SK-N-MC (cell line): ENCODE data around the gene TBCB.
"Not testable (repeated sequence)": the region's sequence is repeated elsewhere in the genome, so short reads cannot be mapped to it uniquely, and the experiment has no call there.

Experiments used
- DNase-seq: peaks from one replicate; pipeline ENCODE4 v3.0.0-alpha.2; 2011; ENCODE audit warnings: low read depth, low spot score
- H3K27ac ChIP-seq: fragments of 200-600 bp; sonication (generic); 2 replicates; pipeline ENCODE4 v1.5.1; 2016; ENCODE audit warnings: mixed run types
- H3K36me3 ChIP-seq: fragments of 200-600 bp; sonication (generic); 2 replicates; pipeline ENCODE4 v1.6.1; 2017; ENCODE audit warnings: antibody characterized with exemption, low read length, mixed read lengths; ENCODE audit not compliant: insufficient read depth
- H3K4me3 ChIP-seq: fragments of 200-600 bp; sonication (generic); 2 replicates; pipeline ENCODE4 v1.5.1; 2016
- H3K9ac ChIP-seq: fragments of 200-600 bp; sonication (generic); 2 replicates; pipeline ENCODE4 v1.8.0; 2017; ENCODE audit warnings: mixed run types, mixed read lengths; ENCODE audit not compliant: insufficient read length
- H3K9me3 ChIP-seq: fragments of 200-600 bp; sonication (generic); 2 replicates; pipeline ENCODE4 v1.6.1; 2017; ENCODE audit warnings: low read depth, mild to moderate bottlenecking, antibody characterized with exemption, low read length, moderate library complexity, mixed read lengths
- EZH2 ChIP-seq: fragments of 200-600 bp; sonication (generic); IDR thresholded peaks from one replicate; pipeline ENCODE4 v1.6.1; 2017; ENCODE audit warnings: antibody characterized with exemption
- FOXP2 ChIP-seq: optimal IDR thresholded peaks from 2 replicates; pipeline ENCODE3; 2011; ENCODE audit warnings: mild to moderate bottlenecking, moderate library complexity; ENCODE audit not compliant: insufficient read depth; ENCODE audit errors: extremely low read length, control extremely low read depth
- POLR2AphosphoS5 ChIP-seq: IDR thresholded peaks from 2 replicates; pipeline ENCODE4 v1.6.1; 2012; ENCODE audit warnings: mild to moderate bottlenecking, low read depth, low read length, borderline replicate concordance

TBCB gene

GRCh38 chr19:36115453-36116343 is at the start of gene TBCB:
TSS of gene TBCB (plus strand) at chr19:36115468. CDS start at chr19:36115561, 93 bp downstream.
- TF ChIP-seq POLR2AphosphoS5 = no peak; the same call in 1 of the 2 replicates
- TF ChIP-seq FOXP2 = no peak
- no peak for TF ChIP-seq EZH2
- peak within 1 kb of the TSS; percentile 97 for H3K4me3 ChIP-seq

GRCh38 chr19:36067681-36068080 is 47.6 kb upstream of the TBCB start:
- TF ChIP-seq EZH2 = no peak
- peaks cover 27% of the 10 kb centered on the region; the same call in 1 of the 2 replicates for H3K36me3 ChIP-seq
- H3K4me3 ChIP-seq = no peak overlapping the region
- no peak for DNase-seq
- H3K9me3 ChIP-seq = no peaks in the 10 kb centered on the region
- no peak overlapping the region for H3K27ac ChIP-seq
- H3K9ac ChIP-seq = no peak overlapping the region

More at GRCh38 chr19:36115453-36116343, at the start of gene TBCB:
- peak within 1 kb of the TSS; percentile 89 for H3K9ac ChIP-seq
- peak within 1 kb of the TSS; percentile 66 for H3K27ac ChIP-seq
- H3K36me3 ChIP-seq = peaks cover 13% of the 10 kb centered on the region; the same call in 1 of the 2 replicates
- H3K9me3 ChIP-seq = no peaks in the 10 kb centered on the region
- DNase-seq = no peak

GRCh38 chr19:36068810-36069499 is 46.3 kb upstream of the TBCB start:
- not testable (repeated sequence) for H3K9me3 ChIP-seq, H3K9ac ChIP-seq, H3K27ac ChIP-seq, H3K4me3 ChIP-seq, DNase-seq
- peaks cover 37% of the 10 kb centered on the region; the same call in 1 of the 2 replicates for H3K36me3 ChIP-seq

- H3K9me3 ChIP-seq = no peaks in the 10 kb centered on the region
- TF ChIP-seq FOXP2 = no peak
- TF ChIP-seq EZH2 = no peak
- no peak for TF ChIP-seq POLR2AphosphoS5
- no peak overlapping the region for H3K27ac ChIP-seq
- peaks cover 41% of the 10 kb centered on the region; the same call in 1 of the 2 replicates for H3K36me3 ChIP-seq
- no peak overlapping the region for H3K9ac ChIP-seq
- DNase-seq = no peak
- no peak overlapping the region for H3K4me3 ChIP-seq
Measured at GRCh38 chr19:36072081-36072480, 43.2 kb upstream of the TBCB start.

- H3K9me3 ChIP-seq = no peaks in the 10 kb centered on the region
- no peak overlapping the region for H3K27ac ChIP-seq
- no peak for TF ChIP-seq POLR2AphosphoS5
- no peak for TF ChIP-seq FOXP2
- no peak for TF ChIP-seq EZH2
- no peak for DNase-seq
- peaks cover 31% of the 10 kb centered on the region; the same call in 1 of the 2 replicates for H3K36me3 ChIP-seq
- H3K9ac ChIP-seq = no peak overlapping the region
- H3K4me3 ChIP-seq = no peak overlapping the region
Measured at GRCh38 chr19:36073121-36073876, 42.0 kb upstream of the TBCB start.

- DNase-seq = no peak
- Histone ChIP-seq H3K9ac (no peak overlapping the region), H3K9me3 (no peaks in the 10 kb centered on the region), H3K36me3 (peaks cover 42% of the 10 kb centered on the region), H3K27ac (no peak overlapping the region), H3K4me3 (no peak overlapping the region)
- no peak for TF ChIP-seq FOXP2
- TF ChIP-seq POLR2AphosphoS5 = no peak
- no peak for TF ChIP-seq EZH2
Measured at GRCh38 chr19:36079389-36079945, 35.8 kb upstream of the TBCB start.

- Histone ChIP-seq H3K36me3 (peaks cover 38% of the 10 kb centered on the region), H3K4me3 (no peak overlapping the region), H3K27ac (no peak overlapping the region), H3K9me3 (no peaks in the 10 kb centered on the region), H3K9ac (no peak overlapping the region)
- no peak for DNase-seq
- TF ChIP-seq EZH2 (no peak), FOXP2 (no peak), POLR2AphosphoS5 (no peak)
Measured at GRCh38 chr19:36081385-36081784, 33.9 kb upstream of the TBCB start.

- Histone ChIP-seq H3K9me3 (no peaks in the 10 kb centered on the region), H3K4me3 (no peak overlapping the region), H3K9ac (no peak overlapping the region), H3K36me3 (peaks cover 42% of the 10 kb centered on the region), H3K27ac (no peak overlapping the region)
- no peak for TF ChIP-seq EZH2
- TF ChIP-seq POLR2AphosphoS5 = no peak
- no peak for TF ChIP-seq FOXP2
- no peak for DNase-seq
Measured at GRCh38 chr19:36081894-36082293, 33.4 kb upstream of the TBCB start.
